HEK293T (cell line): ENCODE measurements around the gene GPR55.
"Not testable (repeated sequence)": the region's sequence is repeated elsewhere in the genome, so short reads cannot be mapped to it uniquely, and the experiment has no call there.

Experiments
- CTCF ChIA-PET: fragments of 350-600 bp; formaldehyde crosslinking; extraction: SDS; loops from one replicate; lab custom pipeline; 2021; ENCODE audit warnings: antibody characterized with exemption, inconsistent platforms; lab: Yijun Ruan, JAX
- POLR2A ChIA-PET: fragments of 350-600 bp; formaldehyde crosslinking; extraction: SDS; loops from one replicate; lab custom pipeline; 2020; ENCODE audit warnings: antibody characterized with exemption, inconsistent platforms; lab: Yijun Ruan, JAX
- DNase-seq: peaks from one replicate; pipeline ENCODE4 v3.0.0; 2012; ENCODE audit warnings: mixed read lengths; ENCODE audit errors: extremely low spot score
- ARNT ChIP-seq: fragments of 450-650 bp; IDR thresholded peaks from 2 replicates; pipeline ENCODE4 v1.6.1; 2017; ENCODE audit warnings: mild to moderate bottlenecking
- BHLHE40 ChIP-seq: fragments of 450-650 bp; IDR thresholded peaks from 2 replicates; pipeline ENCODE4 v1.6.1; 2016; ENCODE audit warnings: mild to moderate bottlenecking, moderate library complexity, borderline replicate concordance
- CTBP1 ChIP-seq: fragments of 450-650 bp; IDR thresholded peaks from 2 replicates; pipeline ENCODE4 v1.6.1; 2016; ENCODE audit warnings: borderline replicate concordance
- ELF4 ChIP-seq: fragments of 450-650 bp; IDR thresholded peaks from 2 replicates; pipeline ENCODE4 v1.6.1; 2017; ENCODE audit warnings: antibody characterized with exemption
- FOXA1 ChIP-seq: fragments of 450-650 bp; IDR thresholded peaks from 2 replicates; pipeline ENCODE4 v1.6.1; 2016; ENCODE audit warnings: mild to moderate bottlenecking
- FOXK2 ChIP-seq: fragments of 450-650 bp; IDR thresholded peaks from 2 replicates; pipeline ENCODE4 v1.6.1; 2016; ENCODE audit warnings: mild to moderate bottlenecking
- FOXM1 ChIP-seq: fragments of 450-650 bp; IDR thresholded peaks from 2 replicates; pipeline ENCODE4 v1.6.1; 2017; ENCODE audit warnings: mild to moderate bottlenecking, borderline replicate concordance
- HDGF ChIP-seq: fragments of 450-650 bp; IDR thresholded peaks from 2 replicates; pipeline ENCODE4 v1.6.1; 2017; ENCODE audit warnings: antibody characterized with exemption, borderline replicate concordance
- L3MBTL2 ChIP-seq: fragments of 450-650 bp; conservative IDR thresholded peaks from 2 replicates; pipeline ENCODE4 v1.6.1; 2016; ENCODE audit warnings: mild to moderate bottlenecking
- LEF1 ChIP-seq: fragments of 450-650 bp; IDR thresholded peaks from 2 replicates; pipeline ENCODE4 v1.6.1; 2017; ENCODE audit warnings: mild to moderate bottlenecking, borderline replicate concordance
- NFRKB ChIP-seq: fragments of 450-650 bp; IDR thresholded peaks from 2 replicates; pipeline ENCODE4 v1.6.1; 2016; ENCODE audit warnings: mild to moderate bottlenecking, moderate library complexity
- PKNOX1 ChIP-seq: fragments of 450-650 bp; IDR thresholded peaks from 2 replicates; pipeline ENCODE4 v1.6.1; 2016
- SP1 ChIP-seq: fragments of 450-650 bp; IDR thresholded peaks from 2 replicates; pipeline ENCODE4 v1.6.1; 2017
- SUZ12 ChIP-seq: fragments of 450-650 bp; IDR thresholded peaks from 2 replicates; pipeline ENCODE4 v1.6.1; 2016; ENCODE audit warnings: mild to moderate bottlenecking
- TARDBP ChIP-seq: fragments of 450-650 bp; IDR thresholded peaks from 2 replicates; pipeline ENCODE4 v1.6.1; 2016
- ZNF384 ChIP-seq: fragments of 450-650 bp; IDR thresholded peaks from 2 replicates; pipeline ENCODE4 v1.6.1; 2016

Gene GPR55

DNA sequence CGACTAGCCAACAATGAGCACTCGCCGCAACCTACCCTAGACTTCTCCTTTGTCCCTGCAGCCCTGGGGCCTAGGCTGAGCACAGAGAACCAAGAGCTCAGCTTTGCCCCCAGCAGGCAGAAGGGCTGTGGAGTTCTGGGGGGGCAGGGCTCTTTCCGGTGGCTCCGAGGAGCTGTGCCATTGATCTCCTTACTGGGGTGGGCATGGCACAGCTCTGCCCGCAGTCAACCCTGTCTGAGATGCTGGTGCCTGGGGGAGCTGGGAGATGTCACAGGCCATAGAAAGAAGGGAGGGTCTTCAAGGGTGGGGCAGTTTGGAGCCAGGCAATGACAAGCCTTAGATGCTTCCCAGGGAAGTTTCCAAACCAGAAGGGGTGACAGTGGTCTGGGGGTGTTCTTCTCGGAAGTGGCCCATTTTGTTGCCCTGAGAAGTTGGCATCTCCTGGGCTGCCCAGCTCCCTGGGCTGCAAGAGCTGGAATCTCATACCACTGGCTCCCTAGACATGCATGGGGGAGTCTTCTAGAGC lies 14.1 kb upstream of the GPR55 start:
- no peak for DNase-seq
- CTCF ChIA-PET = no interaction called here
- POLR2A ChIA-PET = interaction anchor here (1.0 kb wide), 1 partner anchor 12 kb away, joined by 3 read pairs; no protein-coding TSS in a partner anchor
- TF ChIP-seq SP1 = no peak
- TF ChIP-seq BHLHE40 = no peak
- no peak for TF ChIP-seq FOXK2
- no peak for TF ChIP-seq ELF4

GRCh38 chr2:230938516-230939065 lies 13.5 kb upstream of the GPR55 start:
- DNase-seq = no peak
- ChIA-PET CTCF (no interaction called here), POLR2A (interaction anchor here (1.0 kb wide), 1 partner anchor 11 kb away, joined by 3 read pairs; no protein-coding TSS in a partner anchor)
- TF ChIP-seq BHLHE40 (no peak), FOXM1 (no peak), TARDBP (no peak), ELF4 (no peak), FOXK2 (no peak), PKNOX1 (no peak), NFRKB (no peak), L3MBTL2 (no peak), FOXA1 (no peak), ZNF384 (no peak), LEF1 (no peak), HDGF (no peak)

DNA sequence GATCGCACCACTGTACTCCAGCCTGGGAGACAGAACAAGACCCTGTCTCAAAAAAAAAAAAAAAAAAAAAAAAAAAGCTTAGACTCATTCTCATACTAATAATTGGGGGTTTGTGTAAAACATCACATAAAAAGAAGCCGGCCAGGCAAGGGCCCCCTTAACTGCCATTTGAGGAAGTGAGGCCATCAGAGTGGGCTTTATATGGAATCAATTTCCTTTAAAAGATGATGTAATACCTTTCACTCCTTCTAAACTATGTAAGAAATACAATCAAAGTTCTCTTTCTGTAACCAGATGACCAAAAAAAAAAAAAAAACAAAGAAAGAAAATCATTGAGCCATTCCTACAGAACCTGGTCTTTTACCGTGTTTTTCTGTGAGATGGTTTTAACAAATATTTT lies 13.1 kb upstream of the GPR55 start:
- no peak for DNase-seq
- ChIA-PET CTCF (no interaction called here), POLR2A (no interaction called here)
- TF ChIP-seq L3MBTL2 (no peak), SP1 (no peak), PKNOX1 (no peak), ELF4 (no peak)

- CTCF ChIA-PET = no interaction called here
- DNase-seq = no peak
- TF ChIP-seq BHLHE40 (no peak), SP1 (no peak), FOXA1 (no peak), ELF4 (no peak), SUZ12 (no peak), NFRKB (no peak), ZNF384 (no peak), TARDBP (no peak), CTBP1 (no peak), L3MBTL2 (no peak), PKNOX1 (no peak)
- POLR2A ChIA-PET = no interaction called here
These were observed 12.3 kb upstream of the GPR55 start for GRCh38 chr2:230937362-230937761.

GRCh38 chr2:230936243-230936642 lies 11.2 kb upstream of the GPR55 start:
- CTCF ChIA-PET, POLR2A ChIA-PET, DNase-seq: not testable (repeated sequence)

GRCh38 chr2:230935130-230935430 lies 10.0 kb upstream of the GPR55 start:
- no peak for TF ChIP-seq PKNOX1
- TF ChIP-seq NFRKB = no peak
- no peak for TF ChIP-seq FOXK2
- TF ChIP-seq SP1 = no peak
- no peak for TF ChIP-seq ARNT
- TF ChIP-seq HDGF = no peak
- TF ChIP-seq CTBP1 = no peak
- no peak for TF ChIP-seq ELF4
- TF ChIP-seq BHLHE40 = no peak
- no peak for TF ChIP-seq FOXM1
- no peak for TF ChIP-seq LEF1
- no peak for TF ChIP-seq L3MBTL2
- TF ChIP-seq FOXA1 = no peak
- no peak for TF ChIP-seq TARDBP
- no peak for TF ChIP-seq SUZ12
- TF ChIP-seq ZNF384 = no peak

More at GRCh38 chr2:230935130-230935430, 10.0 kb upstream of the GPR55 start:
- DNase-seq = no peak
- ChIA-PET CTCF (no interaction called here), POLR2A (no interaction called here)
